GM12878 (cell line): ENCODE data around the gene CLINT1. TPM values are rescaled to one million over a fixed set of nuclear protein-coding genes. Genes with fewer than 3 reads are reported as not detected.

Source experiments
- ATAC-seq: fragments of 200-7000 bp; cut with Tn5 transposase; 3 replicates; pipeline ENCODE4 v1.9.1; 2020; ENCODE audit warnings: mild to moderate bottlenecking, moderate library complexity
- BruUV-seq: library from RNA; stranded (reverse); fragments of 400-500 nt; replicated peaks from 2 replicates; lab custom pipeline; 2021; lab: Mats Ljungman, UMichigan
- CTCF ChIA-PET: fragments of 300-600 bp; sonication (Branson Sonifier 250); formaldehyde crosslinking; extraction: SDS; loops from one replicate; lab custom pipeline; 2021; ENCODE audit warnings: inconsistent platforms; lab: Yijun Ruan, JAX
- POLR2A ChIA-PET: fragments of 350-600 bp; formaldehyde crosslinking; extraction: SDS; loops from one replicate; lab custom pipeline; 2021; ENCODE audit warnings: inconsistent platforms; lab: Charles Lee
- RAD21 ChIA-PET: fragments of 300-600 bp; sonication (Branson Sonifier 250); formaldehyde crosslinking; loops from one replicate; lab custom pipeline; 2023; ENCODE audit warnings: antibody characterized with exemption; ENCODE audit not compliant: unreplicated experiment; lab: Charles Lee
- SMC1A ChIA-PET: fragments of 300-600 bp; sonication (Branson Sonifier 250); formaldehyde crosslinking; loops from one replicate; lab custom pipeline; 2023; ENCODE audit not compliant: unreplicated experiment, uncharacterized antibody; lab: Charles Lee
- DNase-seq: peaks from one replicate; pipeline ENCODE4 v3.0.0-alpha.2; 2011; ENCODE audit warnings: low read depth, low spot score
- FAIRE-seq: peaks from 3 replicates; lab custom pipeline; 2011; peaks lifted over from hg19 to GRCh38; lab: Jason Lieb, UNC
- H2AFZ ChIP-seq: 2 replicates; pipeline ENCODE4 v1.6.0; 2011; ENCODE audit warnings: low read depth, low read length, control low read depth; ENCODE audit not compliant: control insufficient read depth
- H3K27ac ChIP-seq: 2 replicates; pipeline ENCODE4 v1.5.1; 2011; ENCODE audit warnings: control low read depth; ENCODE audit not compliant: control insufficient read depth, insufficient read depth
- H3K27me3 ChIP-seq, 2 experiments: replicated peaks in 1 of 2; 2 replicates each; pipeline versions ENCODE4 v1.6.0 to v1.6.1; 2011; ENCODE audit warnings: low read length in 1 of 2; ENCODE audit not compliant: control insufficient read depth in 2 of 2, insufficient read depth in 2 of 2
- H3K36me3 ChIP-seq, 2 experiments: 2 replicates each; pipeline ENCODE4 v1.5.1; 2011; ENCODE audit warnings: low read length in 1 of 2; ENCODE audit not compliant: control insufficient read depth in 2 of 2, insufficient read depth in 2 of 2
- H3K4me1 ChIP-seq: 2 replicates; pipeline ENCODE4 v1.6.1; 2011; ENCODE audit warnings: mild to moderate bottlenecking, low read length, moderate library complexity, mixed read lengths; ENCODE audit not compliant: control insufficient read depth, insufficient read depth
- H3K4me2 ChIP-seq: 2 replicates; pipeline ENCODE4 v1.6.0; 2011; ENCODE audit warnings: control low read depth; ENCODE audit not compliant: control insufficient read depth, insufficient read depth
- H3K4me3 ChIP-seq: fragments of 200-600 bp; sonication (generic); 2 replicates; pipeline ENCODE4 v1.5.1; 2016
- H3K79me2 ChIP-seq: 2 replicates; pipeline ENCODE4 v1.6.0; 2011; ENCODE audit warnings: low read length; ENCODE audit not compliant: control insufficient read depth, insufficient read depth
- H3K9ac ChIP-seq: 2 replicates; pipeline ENCODE4 v1.8.0; 2011; ENCODE audit warnings: low read length, control low read depth, mixed read lengths; ENCODE audit not compliant: control insufficient read depth, insufficient read depth
- H3K9me3 ChIP-seq: replicated peaks from 3 replicates; pipeline ENCODE4 v1.5.1; 2011; ENCODE audit warnings: mild to moderate bottlenecking, low read length; ENCODE audit not compliant: control insufficient read depth, insufficient read depth
- H4K20me1 ChIP-seq: 2 replicates; pipeline ENCODE4 v1.6.0; 2011; ENCODE audit not compliant: control insufficient read depth, insufficient read depth
- CTCF ChIP-seq, 3 experiments: IDR thresholded peaks in 2 of 3; conservative IDR thresholded peaks in 1 of 3; 2 replicates each; pipeline ENCODE4 v1.5.1; 2011; ENCODE audit warnings: low read depth in 3 of 3, low read length in 3 of 3, mild to moderate bottlenecking in 3 of 3, control low read depth in 2 of 3, moderate library complexity in 2 of 3, inconsistent platforms in 1 of 3, mixed read lengths in 1 of 3; ENCODE audit not compliant: control insufficient read depth in 2 of 3, insufficient read depth in 1 of 3; ENCODE audit errors: extremely low read depth in 1 of 3
- CUX1 ChIP-seq: IDR thresholded peaks from 2 replicates; pipeline ENCODE4 v1.6.1; 2012; ENCODE audit warnings: improper control_type of control experiment, low read depth, low read length; ENCODE audit not compliant: insufficient replicate concordance
- EZH2 ChIP-seq: IDR thresholded peaks from 2 replicates; pipeline ENCODE4 v1.6.1; 2012; ENCODE audit warnings: low read depth, mild to moderate bottlenecking, control low read depth, inconsistent platforms, low read length, borderline replicate concordance; ENCODE audit not compliant: control insufficient read depth
- HDGF ChIP-seq: fragments of 450-650 bp; IDR thresholded peaks from 2 replicates; pipeline ENCODE4 v1.6.1; 2016; ENCODE audit warnings: antibody characterized with exemption
- IKZF1 ChIP-seq: fragments of 450-650 bp; conservative IDR thresholded peaks from 2 replicates; pipeline ENCODE4 v1.6.1; 2017; ENCODE audit warnings: antibody characterized with exemption, mild to moderate bottlenecking
- MTA3 ChIP-seq: IDR thresholded peaks from 2 replicates; pipeline ENCODE4 v1.6.1; 2012; ENCODE audit warnings: low read length, inconsistent platforms, borderline replicate concordance
- RAD21 ChIP-seq: IDR thresholded peaks from 2 replicates; pipeline ENCODE4 v1.6.1; 2011; ENCODE audit warnings: mild to moderate bottlenecking, low read depth, low read length, moderate library complexity; ENCODE audit not compliant: insufficient read depth
- SMC3 ChIP-seq: IDR thresholded peaks from 2 replicates; pipeline ENCODE4 v1.6.1; 2011; ENCODE audit warnings: low read length, improper control_type of control experiment, borderline replicate concordance
- WRNIP1 ChIP-seq: IDR thresholded peaks from 2 replicates; pipeline ENCODE4 v1.6.1; 2011; ENCODE audit warnings: low read depth, low read length, improper control_type of control experiment, borderline replicate concordance
- ZNF217 ChIP-seq: fragments of 450-650 bp; IDR thresholded peaks from 2 replicates; pipeline ENCODE4 v1.6.1; 2017; ENCODE audit warnings: antibody characterized with exemption, mild to moderate bottlenecking
- ZNF384 ChIP-seq: IDR thresholded peaks from 2 replicates; pipeline ENCODE4 v1.6.1; 2012; ENCODE audit warnings: low read depth, mild to moderate bottlenecking, low read length, improper control_type of control experiment, borderline replicate concordance
- ZZZ3 ChIP-seq: IDR thresholded peaks from 2 replicates; pipeline ENCODE4 v1.6.1; 2011; ENCODE audit warnings: low read depth; ENCODE audit not compliant: control insufficient read depth, insufficient read length
- WGBS: methylation state at CpG from one replicate; pipeline ENCODE4 v1.1.6; 2016; ENCODE audit warnings: low lambda C conversion rate; ENCODE audit not compliant: insufficient replicate concordance, insufficient coverage; ENCODE audit errors: missing lambda C conversion rate; 5-methylcytosine and 5-hydroxymethylcytosine counted together
- in situ Hi-C: fragments of 300-500 bp; cut with MboI; formaldehyde crosslinking; loops from 9 replicates; pipeline ENCODE4 v1.14.3; 2018; ENCODE audit warnings: mixed read lengths
- intact Hi-C: fragments of 100-400 bp; cut with micrococcal nuclease; formaldehyde crosslinking; loops from one replicate; pipeline ENCODE4 v1.14.2; 2022; ENCODE audit not compliant: unreplicated experiment
- polyA plus RNA-seq, 11 experiments: library from polyadenylated mRNA; depleted of rRNA in 4 of 11; unstranded in 6 of 11; stranded (reverse) in 5 of 11; fragments of >200 nt; fragmentation: Nextera tagmentation in 4 of 11; fragmentation: Illumina TruSeq in 1 of 11; extraction: Ambion mirVana in 4 of 11; extraction: Trizol in 1 of 11; gene quantifications; 1 replicate in 1 of 11; 2 replicates in 10 of 11; pipeline versions ENCODE4 v1.2.1 to v1.2.3, GENCODE V29; 2011 to 2016; ENCODE audit warnings: inconsistent platforms in 2 of 11, missing spikeins in 2 of 11, low read depth in 1 of 11
- total RNA-seq, 4 experiments: library from RNA; depleted of rRNA in 3 of 4; stranded (reverse); fragments of >200 nt in 3 of 4; fragmentation: Illumina TruSeq in 1 of 4; extraction: Trizol in 1 of 4; gene quantifications; 2 replicates each; pipeline versions ENCODE4 v1.2.1 to v1.2.3, GENCODE V29; 2013 to 2021

The CLINT1 gene
- total and polyA plus RNA-seq, 10 of the 15 experiments (the other 5 are each of a cell fraction or from before 2014, with no cell fraction given) = 30.0 to 136 (median 105) TPM

GRCh38 chr5:157821405-157821804, 37.5 kb downstream of the CLINT1 start (continued):
- TF ChIP-seq CUX1 (no peak), HDGF (no peak), MTA3 (no peak)

DNA sequence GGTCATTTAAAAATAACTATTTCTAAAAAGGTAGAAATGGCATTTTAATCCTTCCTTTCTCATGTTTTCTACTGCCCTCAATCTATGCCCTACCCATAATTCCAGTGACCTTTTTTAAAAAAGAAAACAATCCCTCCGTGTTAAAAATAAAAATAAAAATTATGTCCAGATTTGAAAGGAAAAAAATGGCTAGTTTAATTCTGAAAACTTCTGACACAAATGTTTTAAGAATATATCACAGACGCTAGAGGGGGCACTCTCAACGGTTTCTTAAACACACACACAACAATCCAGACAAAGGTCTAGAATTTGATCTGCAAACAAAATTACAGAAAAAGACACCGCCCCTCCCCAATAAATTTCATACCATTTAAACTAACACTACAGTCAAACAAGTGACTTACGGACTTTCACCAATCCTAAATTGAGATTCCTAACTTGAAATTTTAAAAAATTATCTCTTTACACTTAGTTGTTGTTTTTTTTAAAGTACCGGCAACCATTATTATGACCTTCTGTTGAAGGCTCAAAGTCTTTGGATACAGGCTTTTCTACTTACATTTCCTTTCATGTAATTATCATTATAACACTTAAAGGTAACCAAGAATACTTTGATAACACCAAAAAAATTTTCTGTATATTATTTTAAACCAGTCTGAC, 38.2 kb downstream of the CLINT1 start:
- DNase-seq = no peak
- peak; percentile 69 for ATAC-seq
- H3K27ac ChIP-seq = no peak overlapping the region
- no peak overlapping the region for H3K9ac ChIP-seq
- no peaks in the 10 kb centered on the region for H3K9me3 ChIP-seq
- ChIA-PET POLR2A (no interaction called here), RAD21 (interaction anchor here (0.7 to 4.4 kb wide), 8 partner anchors 34 to 1311 kb away, joined by 3 to 63 read pairs (median 4); no protein-coding TSS in a partner anchor), SMC1A (interaction anchor here (1.0 to 4.4 kb wide), 9 partner anchors 8 to 174 kb away, joined by 3 to 82 read pairs (median 7); no protein-coding TSS in a partner anchor), CTCF (interaction anchor here (0.8 to 4.6 kb wide), 15 partner anchors 9 to 254 kb away, joined by 3 to 201 read pairs (median 5); no protein-coding TSS in a partner anchor)
- H3K79me2 ChIP-seq = no peaks in the 10 kb centered on the region; the same call in 1 of the 2 replicates
- 18% methylated on average over 6 of the region's 6 CpGs for WGBS
- H4K20me1 ChIP-seq = no peaks in the 10 kb centered on the region
- intact Hi-C loops = loop anchor here (1.0 kb wide), 2 partner anchors 98 to 128 kb away; no protein-coding TSS in a partner anchor
- H3K36me3 ChIP-seq = no peaks in the 10 kb centered on the region; a peak in 2 of 4 replicates
- no peak for FAIRE-seq
- in situ Hi-C loops = loop anchor here (5.0 kb wide), 2 partner anchors 97 to 127 kb away; no protein-coding TSS in a partner anchor
- H3K4me1 ChIP-seq = no peaks in the 10 kb centered on the region
- no peak overlapping the region for H2AFZ ChIP-seq
- H3K4me2 ChIP-seq = no peak overlapping the region
- no peak overlapping the region for H3K4me3 ChIP-seq
- BruUV-seq = no TSS peak
- no peaks in the 10 kb centered on the region for H3K27me3 ChIP-seq
- TF ChIP-seq ZZZ3 (no peak), ZNF384 (no peak), EZH2 (no peak), CTCF (IDR thresholded peaks at IDR 0.05 in 2 of 3, conservative IDR thresholded peaks at IDR 0.05 in 1 of 3; ENCODE audit: control insufficient read depth in 2 of 3, extremely low read depth in 1 of 3, insufficient read depth in 1 of 3, low read depth in 3 of 3, low read length in 3 of 3) (peak; percentile 39 to 56 (median 49); a peak in 5 of 6 replicates), IKZF1 (no peak), WRNIP1 (no peak), RAD21 (peak; percentile 63), SMC3 (peak; percentile 55; the same call in 1 of the 2 replicates), ZNF217 (no peak)
